Left ventricle myocardium superior (tissue), 1 donor: ENCODE measurements around the gene TTN. TPM values are rescaled to one million over a fixed set of nuclear protein-coding genes. Genes with fewer than 3 reads are reported as not detected.
"Not testable (repeated sequence)": the region's sequence is repeated elsewhere in the genome, so short reads cannot be mapped to it uniquely, and the experiment has no call there.

Experiments used
- ATAC-seq: fragments of 200-7000 bp; cut with Tn5 transposase; one replicate; pipeline ENCODE4 v1.9.1; 2020; ENCODE audit warnings: mild to moderate bottlenecking, moderate library complexity
- DNase-seq: peaks from one replicate; pipeline ENCODE4 v3.0.0-alpha.2; 2020
- intact Hi-C: fragments of 100-400 bp; cut with micrococcal nuclease; formaldehyde crosslinking; loops from one replicate; pipeline ENCODE4 v1.11.0; 2022
- total RNA-seq: library from RNA; stranded (reverse); fragmentation: NEBNext Ultra II Directional; extraction: Animal tissue kit (Norgen Biotek cat#: 25700); gene quantifications from one replicate; pipeline ENCODE4 v1.2.1, GENCODE V29; 2021
- donor health status: DM: no; HTN: yes; CAD: no; lungs with severe emphysema.

TTN gene
- total RNA-seq, 1 donor from 2014 or later = 3,610 TPM

DNA sequence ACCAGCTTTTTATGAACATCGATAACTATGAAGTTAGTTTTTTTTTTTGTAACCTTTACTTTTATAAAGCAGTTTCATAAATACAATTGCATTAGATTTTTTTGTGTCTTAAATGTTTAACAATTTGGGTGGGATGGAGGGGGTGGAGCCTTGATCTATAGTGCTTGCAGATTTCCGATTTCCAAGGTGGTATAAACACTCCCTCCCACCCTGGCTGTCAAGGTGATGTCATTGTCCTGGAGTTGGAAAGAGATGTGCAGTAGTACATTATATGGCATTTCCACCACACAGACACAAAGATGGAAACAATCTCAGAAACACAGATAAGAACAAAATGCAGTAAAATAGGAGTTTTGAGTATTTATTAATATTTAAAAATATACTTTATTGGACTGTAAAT is 114.4 kb downstream of the TTN start:
- intact Hi-C loops = no loop called here
- ATAC-seq = peak; percentile 36
- no peak for DNase-seq

DNA sequence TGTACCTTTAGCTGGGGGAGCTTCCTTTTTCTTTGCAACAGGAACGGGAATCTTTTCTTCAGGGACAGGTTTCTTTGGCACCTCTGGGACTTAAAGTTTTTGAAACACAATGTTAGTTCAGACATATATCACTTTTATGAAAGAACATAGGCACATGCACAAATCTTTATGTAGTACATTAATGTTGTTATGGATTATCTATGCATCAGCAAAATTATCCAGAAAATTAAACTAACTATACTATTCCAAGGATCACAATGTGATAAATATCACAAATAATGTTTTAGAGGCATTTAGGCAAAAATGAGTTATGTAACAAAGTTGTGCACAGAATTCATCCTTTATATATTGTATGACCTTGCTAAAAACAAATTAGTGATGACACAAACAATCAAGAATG is 117.4 kb downstream of the TTN start:
- ATAC-seq (no peak), DNase-seq (no peak)
- intact Hi-C loops = no loop called here

DNA sequence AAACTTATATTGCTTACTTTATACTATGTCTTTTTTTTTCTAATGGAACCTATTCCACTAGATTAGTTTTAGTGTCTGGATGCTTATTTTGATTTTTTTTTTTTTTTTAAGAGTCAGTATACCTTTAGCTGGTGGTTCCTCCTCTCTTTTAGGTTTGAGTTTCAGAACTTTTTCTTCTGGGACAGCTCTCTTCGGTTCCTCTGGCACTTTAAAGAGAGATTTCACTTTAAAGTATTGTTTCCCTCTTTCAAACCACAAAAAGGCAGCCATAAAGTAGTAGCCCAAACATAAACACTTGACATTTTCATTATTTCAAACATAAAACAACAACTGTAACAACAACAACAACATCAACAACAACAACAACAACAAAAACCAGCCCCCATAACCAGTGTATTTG is 123.3 kb downstream of the TTN start:
- DNase-seq (no peak), ATAC-seq (no peak)
- intact Hi-C loops = no loop called here

DNA sequence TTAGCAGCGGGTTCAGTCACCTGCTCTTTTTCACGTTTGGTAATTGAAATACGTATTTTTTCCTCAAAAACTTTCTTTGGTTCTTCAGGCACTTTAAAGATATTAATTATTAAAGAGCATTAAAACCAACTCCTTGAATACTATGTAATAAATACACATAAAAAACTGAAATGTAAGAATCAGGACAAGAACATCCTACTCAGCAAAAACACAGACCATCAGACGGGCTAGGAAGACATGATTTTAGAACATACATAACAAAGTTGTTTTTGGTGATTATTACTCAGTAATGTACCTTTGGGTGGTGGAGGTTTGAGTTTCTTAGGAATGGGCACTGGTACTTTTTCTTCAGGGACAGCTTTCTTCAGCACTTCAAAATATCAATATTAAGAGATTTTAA is 126.1 kb downstream of the TTN start:
- DNase-seq (no peak), ATAC-seq (no peak)
- intact Hi-C loops = no loop called here

DNA sequence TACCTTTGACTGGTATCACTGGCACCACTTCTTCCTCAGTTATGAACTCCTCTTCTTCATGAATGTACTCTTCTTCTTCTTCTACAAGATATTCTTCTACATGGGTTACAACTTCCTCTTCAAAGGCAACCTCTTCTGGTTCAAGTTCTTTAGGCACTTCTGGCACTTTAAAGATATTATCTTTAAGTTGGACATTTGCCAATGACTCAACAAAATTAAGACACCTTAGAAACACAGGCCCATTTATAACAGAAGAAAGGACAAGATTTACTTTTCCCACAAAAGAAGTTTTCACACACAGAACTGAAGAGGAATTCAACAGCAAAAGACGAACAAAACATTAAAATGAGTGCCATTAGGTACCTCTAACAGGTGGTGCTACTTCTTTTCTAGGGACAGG is 127.3 kb downstream of the TTN start:
- ATAC-seq (peak; percentile 15), DNase-seq (no peak)
- intact Hi-C loops = no loop called here

DNA sequence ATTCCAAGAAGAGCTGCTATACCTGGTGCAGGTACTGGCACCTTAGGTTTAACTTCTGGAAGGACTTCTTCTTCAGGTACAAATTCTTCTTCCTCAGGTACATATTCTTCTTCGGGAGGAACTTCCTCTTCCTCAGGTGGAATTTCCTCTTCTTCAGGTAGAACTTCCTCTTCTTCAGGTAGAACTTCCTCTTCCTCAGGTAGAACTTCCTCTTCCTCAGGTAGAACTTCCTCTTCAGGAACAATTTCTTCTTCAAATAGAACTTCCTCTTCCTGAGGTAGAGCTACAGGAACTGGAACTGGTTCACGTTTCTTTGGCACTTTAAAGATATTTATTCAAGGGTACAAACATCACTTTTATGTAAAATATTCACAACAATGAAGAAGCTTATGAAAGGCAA is 129.6 kb downstream of the TTN start:
- intact Hi-C loops = no loop called here

DNA sequence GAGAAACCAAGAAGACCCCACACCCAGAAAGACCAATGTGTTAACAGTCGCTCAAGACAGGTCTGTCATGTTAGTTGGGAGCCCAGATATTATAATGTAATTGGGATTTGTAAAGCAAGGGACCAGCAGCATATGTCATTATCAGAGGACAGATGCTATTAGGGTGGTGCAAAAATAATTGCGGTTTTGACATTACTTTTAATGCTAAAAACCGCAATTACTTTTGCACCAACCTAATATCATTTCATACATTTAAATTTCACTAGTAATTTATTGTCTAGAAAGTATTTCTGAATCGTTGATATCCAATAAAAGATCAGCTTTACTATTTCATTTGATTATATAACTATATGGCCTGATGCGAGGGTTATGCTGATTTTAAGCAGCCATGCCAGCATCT is 131.2 kb downstream of the TTN start:
- DNase-seq (no peak), ATAC-seq (no peak)
- intact Hi-C loops = no loop called here

More for the DNA sequence above, 129.6 kb downstream of the TTN start:
- DNase-seq (no peak), ATAC-seq (no peak)

DNA sequence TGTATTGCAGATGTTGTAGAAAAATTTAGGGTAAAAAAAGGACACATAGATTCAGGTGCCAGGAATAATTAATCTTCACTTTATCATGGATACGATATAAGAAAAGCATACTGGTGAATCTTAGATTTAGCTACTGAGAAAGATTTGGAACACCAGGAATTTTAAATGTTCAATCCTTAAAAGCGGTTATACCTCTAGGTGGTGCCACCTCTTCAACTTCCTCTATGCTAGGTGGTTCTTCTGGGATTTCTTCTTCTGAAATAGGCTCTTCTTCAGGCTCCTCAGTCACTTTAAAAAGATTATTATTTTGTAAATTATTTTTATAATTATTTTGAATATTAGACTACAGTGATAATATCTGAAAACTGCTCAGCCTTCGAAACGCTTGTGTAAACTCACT is 133.1 kb downstream of the TTN start:
- no peak for DNase-seq
- ATAC-seq = no peak
- intact Hi-C loops = no loop called here

DNA sequence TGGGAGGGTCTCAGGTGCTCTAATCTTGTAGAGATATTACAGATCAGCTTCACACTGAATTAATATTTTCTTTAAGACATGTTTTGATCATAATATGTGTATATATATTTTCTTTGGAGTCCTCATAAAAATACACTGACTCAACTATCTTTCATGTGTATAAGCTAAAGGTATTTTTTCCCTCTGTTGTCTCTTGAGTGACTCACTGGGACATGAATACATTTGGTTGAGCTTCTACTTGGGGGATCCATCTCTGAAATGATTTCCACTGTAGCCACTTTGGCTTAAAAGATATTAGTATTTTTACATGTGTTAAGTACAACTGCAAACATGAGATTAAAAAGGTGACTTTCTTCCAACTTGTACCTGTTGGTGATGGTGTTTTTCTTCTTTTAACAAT is 140.8 kb downstream of the TTN start:
- DNase-seq (no peak), ATAC-seq (no peak)
- intact Hi-C loops = no loop called here

DNA sequence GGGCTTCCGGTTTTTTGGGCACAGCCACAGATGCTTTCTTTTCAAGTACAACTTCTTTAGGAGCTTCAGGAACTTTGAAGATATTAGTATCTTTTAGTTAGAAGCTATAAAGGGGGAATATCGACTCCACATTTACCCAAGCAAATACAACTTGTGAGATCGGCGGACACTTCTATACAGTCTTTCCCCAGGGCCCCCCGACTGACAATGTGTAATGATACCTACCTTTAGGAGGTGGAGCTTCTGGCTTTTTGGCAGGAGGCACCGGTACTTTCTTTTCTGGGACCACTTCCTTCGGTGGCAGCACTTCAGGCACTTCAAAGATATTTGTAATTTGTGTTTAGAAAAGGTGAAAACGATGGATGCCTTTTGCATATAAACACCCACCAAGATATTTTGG is 148.7 kb downstream of the TTN start:
- DNase-seq, intact Hi-C loops: not testable (repeated sequence)
- peak; percentile 45 for ATAC-seq

DNA sequence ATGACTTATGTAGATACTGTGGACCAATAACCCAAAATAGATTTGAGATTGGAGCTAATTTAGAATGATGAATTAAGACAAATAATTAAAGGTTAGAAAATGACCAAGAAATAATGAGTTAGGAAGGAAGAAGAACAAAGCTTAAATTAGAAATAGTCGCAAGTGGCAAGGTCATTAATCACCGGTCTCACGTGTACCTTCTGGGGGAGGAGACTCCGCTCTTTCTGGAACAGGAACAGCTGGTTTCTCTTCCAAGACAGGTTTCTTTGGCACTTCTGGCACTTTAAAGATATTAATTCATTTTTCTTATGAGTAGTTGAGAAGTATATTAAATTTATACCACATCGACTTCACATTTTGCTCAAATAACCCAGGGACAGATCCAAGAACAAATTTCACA is 156.7 kb downstream of the TTN start:
- peak; percentile 48 for ATAC-seq
- intact Hi-C loops = no loop called here
- DNase-seq = no peak

DNA sequence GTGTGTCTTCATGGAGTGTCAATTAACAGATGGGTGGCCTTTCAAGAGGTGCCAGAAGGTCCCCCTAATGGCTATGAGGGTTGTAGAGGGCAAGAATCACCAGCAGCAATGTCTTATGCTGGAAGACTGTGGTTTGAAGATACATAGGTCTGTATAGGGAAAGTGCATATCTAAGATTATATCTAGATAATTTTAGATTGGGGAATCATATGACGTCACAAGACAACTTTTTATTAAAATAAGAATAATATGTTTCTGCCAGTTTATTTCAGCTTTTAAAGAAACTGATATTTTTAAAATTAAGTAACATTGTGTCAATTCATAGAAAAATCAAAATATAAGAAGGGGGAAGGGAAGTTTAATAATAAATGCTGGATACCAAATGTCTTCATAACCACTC is 162.3 kb downstream of the TTN start:
- intact Hi-C loops = no loop called here
- DNase-seq (no peak), ATAC-seq (peak; percentile 28)

DNA sequence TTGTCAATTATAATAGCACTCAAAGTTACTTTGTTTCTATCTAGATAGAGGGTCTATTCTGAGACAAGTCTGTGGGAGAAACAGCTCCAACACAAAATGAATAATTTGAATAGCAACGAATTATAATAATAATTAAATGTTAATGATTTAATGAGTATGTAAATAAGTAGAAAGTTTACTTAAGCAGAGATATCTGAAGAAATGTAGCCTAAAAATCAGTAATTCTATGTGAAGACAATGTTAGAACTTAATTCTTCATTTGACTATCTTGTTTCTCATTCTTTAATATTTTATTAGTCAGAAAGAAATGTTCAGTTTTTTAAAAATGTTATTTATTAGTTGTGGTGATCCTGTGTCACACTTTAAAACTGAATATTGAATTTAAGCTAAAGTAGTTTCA is 165.7 kb downstream of the TTN start:
- ATAC-seq (no peak), DNase-seq (no peak)
- intact Hi-C loops = no loop called here

DNA sequence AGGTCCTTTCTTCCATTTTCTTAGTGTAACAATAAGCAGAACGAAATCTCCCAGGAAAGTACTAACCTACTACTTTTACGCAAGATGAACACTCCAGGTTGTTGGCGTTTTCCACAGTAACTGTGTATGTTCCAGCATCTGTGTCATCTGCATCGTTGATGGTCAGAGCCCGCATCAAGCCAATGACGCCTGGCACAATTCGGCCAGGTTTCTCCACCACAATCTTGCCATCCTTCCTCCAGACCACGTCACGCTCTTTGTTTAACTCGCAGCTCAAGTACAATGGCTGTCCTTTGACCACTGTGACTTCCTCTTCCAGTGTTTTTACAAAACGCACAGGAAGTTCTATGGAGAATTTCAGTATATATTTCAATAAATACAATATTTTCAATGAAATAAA is 171.3 kb downstream of the TTN start:
- intact Hi-C loops = no loop called here
- ATAC-seq = peak; percentile 41
- no peak for DNase-seq

DNA sequence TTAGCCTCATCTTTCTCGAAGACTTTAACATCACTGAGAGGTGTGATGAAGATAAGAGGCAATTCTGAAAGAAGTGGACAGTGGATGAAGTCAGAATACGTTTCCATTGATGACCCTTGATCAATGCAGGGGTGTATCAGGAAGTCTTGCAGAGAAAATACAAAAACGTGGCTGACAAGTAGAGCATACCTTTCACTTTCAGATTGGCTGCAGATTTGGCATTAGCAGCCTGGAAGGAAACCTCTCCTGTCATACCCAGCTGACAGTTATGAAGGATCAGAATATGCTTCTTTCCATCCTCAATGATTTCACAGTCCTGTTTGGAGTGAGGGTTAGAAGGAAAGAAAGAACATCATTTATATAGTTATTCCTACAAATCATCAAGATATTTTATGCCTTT is 174.5 kb downstream of the TTN start:
- DNase-seq (no peak), ATAC-seq (no peak)
- intact Hi-C loops = no loop called here

DNA sequence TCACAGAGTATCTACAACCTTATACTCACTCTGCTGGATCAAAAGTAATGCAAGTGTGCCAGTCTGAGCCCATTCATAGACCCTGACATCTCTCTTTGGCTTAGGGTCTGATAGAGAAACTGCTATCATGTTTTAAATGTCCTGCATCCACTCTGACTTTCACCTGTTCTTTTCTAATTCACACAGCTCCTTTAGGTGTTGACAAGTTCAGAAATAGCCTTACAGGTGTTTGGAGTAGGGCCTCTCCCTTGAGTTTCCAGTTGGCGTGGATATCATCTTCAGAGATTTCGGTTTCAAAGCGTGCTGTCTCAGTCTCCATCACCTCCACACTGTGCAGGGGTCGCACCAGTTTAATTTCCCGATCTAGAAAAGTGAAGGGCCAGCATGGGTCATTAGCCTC is 176.6 kb downstream of the TTN start:
- DNase-seq (no peak), ATAC-seq (peak; percentile 6)
- intact Hi-C loops = no loop called here

DNA sequence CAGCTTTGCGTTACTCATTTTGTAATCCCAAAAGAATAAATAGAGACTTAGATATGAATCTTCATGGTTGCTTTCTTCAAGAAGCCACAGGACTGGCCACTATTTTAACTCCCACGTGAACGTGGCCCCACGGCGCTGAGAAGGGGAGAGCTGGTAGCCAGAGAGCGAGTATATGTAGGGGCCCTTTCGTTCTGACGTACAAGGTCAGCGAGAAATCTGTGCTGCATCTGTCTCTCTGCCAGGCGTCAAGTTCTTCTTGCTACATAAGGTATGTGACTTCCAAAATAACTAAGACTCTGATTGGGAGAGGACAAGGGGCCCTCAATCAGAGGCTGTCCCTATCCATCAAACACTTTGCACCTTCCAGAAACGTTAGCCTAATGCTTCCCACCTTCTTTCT is 177.8 kb downstream of the TTN start:
- DNase-seq (peak; percentile 64), ATAC-seq (peak; percentile 81)
- intact Hi-C loops = no loop called here

DNA sequence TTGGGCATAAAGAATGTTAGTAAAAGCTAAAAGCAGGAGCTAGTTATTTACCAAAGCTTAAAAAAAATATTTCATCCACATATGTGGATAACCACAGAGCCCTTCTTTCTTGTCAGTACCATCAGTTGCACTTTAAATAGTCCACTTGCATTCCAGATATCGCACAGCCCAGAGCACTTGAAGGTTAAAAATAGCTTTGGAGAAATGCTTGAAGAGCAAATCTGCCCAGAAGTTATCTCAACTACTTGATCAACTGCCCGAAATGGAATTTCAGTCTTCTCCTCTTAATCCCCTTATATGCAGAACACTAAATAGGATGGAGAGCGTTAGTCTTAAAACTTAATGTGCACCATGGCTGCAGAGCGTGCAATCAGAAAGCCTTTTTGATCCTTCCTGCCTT is 178.6 kb downstream of the TTN start:
- ATAC-seq = peak; percentile 74

DNA sequence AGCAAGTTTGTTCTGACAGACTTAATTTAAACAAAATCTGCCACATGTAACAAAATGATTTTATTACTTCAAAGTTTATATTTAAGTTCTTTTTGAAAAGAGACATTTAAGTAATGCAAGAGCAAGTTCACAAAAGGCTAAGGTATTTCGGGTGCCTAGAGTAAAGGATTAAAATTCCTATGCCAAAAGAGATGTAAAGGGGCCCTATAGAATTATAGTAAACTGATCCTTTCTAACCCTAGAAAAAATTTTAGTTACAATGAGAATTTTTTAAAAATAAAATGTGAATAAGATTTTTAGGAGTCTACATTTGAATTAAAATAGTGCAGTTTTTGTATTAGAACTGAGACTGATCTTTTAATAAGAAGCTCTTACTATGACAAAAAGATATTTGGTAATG is 179.8 kb downstream of the TTN start:
- intact Hi-C loops = no loop called here
- DNase-seq (no peak), ATAC-seq (no peak)

More for the DNA sequence above, 178.6 kb downstream of the TTN start:
- DNase-seq = no peak
- intact Hi-C loops = no loop called here

DNA sequence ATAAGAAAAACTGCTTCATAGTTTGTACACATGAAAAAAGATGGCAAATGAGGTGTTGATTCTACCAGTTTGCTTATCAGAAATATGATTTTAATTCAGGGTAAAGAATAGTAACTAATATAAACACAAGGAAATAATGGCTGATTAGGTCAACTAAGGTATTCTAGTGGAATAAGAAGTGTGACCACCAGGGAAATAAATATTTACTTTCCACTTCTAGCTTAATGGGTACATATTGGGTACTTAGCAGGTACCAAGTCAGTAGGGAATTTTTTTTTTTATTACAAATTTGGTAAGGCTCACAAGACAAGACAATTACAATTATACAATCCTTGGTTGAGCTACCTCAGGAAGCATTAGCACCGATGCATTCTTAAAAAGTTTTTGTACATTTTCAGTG is 191.3 kb downstream of the TTN start:
- intact Hi-C loops = no loop called here
- ATAC-seq (no peak), DNase-seq (no peak)

DNA sequence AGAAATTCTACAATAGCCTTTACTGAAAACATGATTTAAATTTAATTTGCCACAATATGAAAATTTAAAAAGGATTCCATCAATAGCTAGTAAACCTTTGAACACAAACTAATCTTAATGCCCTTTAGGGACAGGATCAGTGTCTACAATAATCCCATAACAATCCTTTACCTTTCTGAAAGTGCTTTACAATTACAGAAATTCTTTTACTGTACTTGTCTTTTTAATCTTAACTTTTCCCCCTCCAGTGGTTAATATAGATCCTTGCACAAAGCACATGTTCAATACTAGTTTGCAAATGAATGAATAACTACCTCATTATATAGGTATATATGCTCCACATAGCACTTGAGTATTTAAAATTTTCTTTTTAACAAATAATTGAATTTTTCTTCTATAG is 204.3 kb downstream of the TTN start:
- DNase-seq (no peak), ATAC-seq (no peak)
- intact Hi-C loops = no loop called here

DNA sequence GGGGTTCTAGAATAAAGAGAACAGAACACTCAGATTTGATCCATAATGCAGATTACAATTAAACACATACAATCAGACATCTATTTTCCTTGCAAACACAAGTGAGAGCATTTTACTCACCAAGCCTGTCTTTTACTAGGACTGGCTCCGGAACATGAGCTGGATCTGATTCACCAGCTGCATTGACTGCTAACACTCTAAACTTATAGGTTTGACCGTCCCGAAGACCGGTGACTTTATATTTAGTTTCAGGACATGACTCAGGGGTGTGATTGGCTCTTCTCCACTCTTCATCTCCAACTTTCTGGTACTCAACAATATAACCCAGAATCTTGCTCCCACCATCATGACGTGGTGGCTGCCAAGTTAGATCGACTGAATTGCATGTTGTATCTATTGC is 214.6 kb downstream of the TTN start:
- DNase-seq = no peak
- intact Hi-C loops = no loop called here
- no peak for ATAC-seq
